ENCODE results near the gene TPCN1. TPM values are rescaled to one million over a fixed set of nuclear protein-coding genes. Genes with fewer than 3 reads are reported as not detected.

TPCN1 gene
- total RNA-seq, 1 donor from 2014 or later, result 27.9 TPM

DNA sequence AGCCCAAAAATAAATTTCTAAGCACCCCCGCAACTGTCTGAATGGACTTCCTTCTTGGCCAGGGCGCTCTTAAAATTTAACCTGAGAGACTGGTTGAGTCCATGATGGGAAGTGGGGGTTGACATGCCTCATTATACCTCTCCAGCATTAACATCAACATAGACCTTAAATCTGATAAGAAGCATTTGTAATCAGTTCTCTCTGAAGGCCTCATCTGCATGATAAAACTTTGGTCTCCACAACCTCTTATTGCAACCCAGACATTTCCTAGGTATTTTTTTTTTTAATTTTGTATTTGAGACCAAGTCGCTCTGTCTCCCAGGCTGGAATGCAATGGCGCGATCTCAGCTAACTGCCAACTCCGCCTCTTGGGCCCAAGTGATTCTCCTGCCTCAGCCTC, 124.1 kb downstream of the TPCN1 start:
- Mint-ChIP-seq H3K27ac (ENCODE audit: unreplicated experiment) (no peak overlapping the region), H3K27me3 (ENCODE audit: low read depth, unreplicated experiment) (peaks cover 12% of the 10 kb centered on the region), H3K9me3 (ENCODE audit: unreplicated experiment) (no peaks in the 10 kb centered on the region), H3K4me1 (ENCODE audit: low read depth, unreplicated experiment) (no peaks in the 10 kb centered on the region), H3K36me3 (ENCODE audit: low read depth, unreplicated experiment) (peaks cover 2% of the 10 kb centered on the region), H3K4me3 (ENCODE audit: unreplicated experiment) (no peak overlapping the region)
- Histone ChIP-seq H3K36me3 (ENCODE audit: insufficient read depth, low read length) (no peaks in the 10 kb centered on the region), H3K9ac (ENCODE audit: low read length) (no peak overlapping the region), H3K27me3 (ENCODE audit: insufficient read depth, low read length) (peaks cover 4% of the 10 kb centered on the region), H4K20me1 (ENCODE audit: insufficient read depth, low read length) (no peaks in the 10 kb centered on the region), H3K4me1 (ENCODE audit: insufficient read depth, low read length) (no peaks in the 10 kb centered on the region), H3K79me2 (ENCODE audit: insufficient read depth, low read length) (no peaks in the 10 kb centered on the region), H3K4me2 (ENCODE audit: low read length) (no peak overlapping the region), H3K4me3 (ENCODE audit: insufficient read depth, low read depth, low read length) (no peak overlapping the region), H3K9me3 (ENCODE audit: insufficient read depth, low read depth, low read length) (no peaks in the 10 kb centered on the region), H3K27ac (ENCODE audit: low read depth, low read length) (no peak overlapping the region), H2AFZ (ENCODE audit: low read depth, low read length) (no peak overlapping the region)
- TF ChIP-seq EZH2 (IDR thresholded peaks at IDR 0.05; ENCODE audit: insufficient read depth, low read length), result no peak
- TF ChIP-seq, protein P1, sequence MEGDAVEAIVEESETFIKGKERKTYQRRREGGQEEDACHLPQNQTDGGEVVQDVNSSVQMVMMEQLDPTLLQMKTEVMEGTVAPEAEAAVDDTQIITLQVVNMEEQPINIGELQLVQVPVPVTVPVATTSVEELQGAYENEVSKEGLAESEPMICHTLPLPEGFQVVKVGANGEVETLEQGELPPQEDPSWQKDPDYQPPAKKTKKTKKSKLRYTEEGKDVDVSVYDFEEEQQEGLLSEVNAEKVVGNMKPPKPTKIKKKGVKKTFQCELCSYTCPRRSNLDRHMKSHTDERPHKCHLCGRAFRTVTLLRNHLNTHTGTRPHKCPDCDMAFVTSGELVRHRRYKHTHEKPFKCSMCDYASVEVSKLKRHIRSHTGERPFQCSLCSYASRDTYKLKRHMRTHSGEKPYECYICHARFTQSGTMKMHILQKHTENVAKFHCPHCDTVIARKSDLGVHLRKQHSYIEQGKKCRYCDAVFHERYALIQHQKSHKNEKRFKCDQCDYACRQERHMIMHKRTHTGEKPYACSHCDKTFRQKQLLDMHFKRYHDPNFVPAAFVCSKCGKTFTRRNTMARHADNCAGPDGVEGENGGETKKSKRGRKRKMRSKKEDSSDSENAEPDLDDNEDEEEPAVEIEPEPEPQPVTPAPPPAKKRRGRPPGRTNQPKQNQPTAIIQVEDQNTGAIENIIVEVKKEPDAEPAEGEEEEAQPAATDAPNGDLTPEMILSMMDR (IDR thresholded peaks at IDR 0.05; ENCODE audit: insufficient read depth, low read depth, low read length), result no peak
- FAIRE-seq (no peak), DNase-seq (ENCODE audit: low read depth) (no peak)

DNA sequence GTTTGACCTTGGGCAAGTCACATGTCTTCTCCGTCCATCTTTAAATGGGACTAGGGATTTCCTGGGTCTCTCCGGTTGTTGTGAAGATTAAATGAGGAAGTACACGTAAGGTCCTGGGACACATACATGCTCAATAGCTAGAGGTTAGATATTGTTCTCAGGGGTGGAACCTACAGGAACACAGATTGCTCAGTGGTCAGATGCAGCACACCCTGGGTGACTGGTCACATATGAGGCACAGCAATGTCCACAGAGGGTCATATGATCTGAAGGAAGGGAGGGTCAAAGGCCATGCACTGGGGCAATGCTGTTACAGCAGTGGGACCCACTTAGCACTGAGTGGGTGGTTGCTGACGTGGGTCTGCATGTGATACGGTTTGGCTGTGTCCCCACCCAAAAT, 125.1 kb downstream of the TPCN1 start:
- no peak for FAIRE-seq

DNA sequence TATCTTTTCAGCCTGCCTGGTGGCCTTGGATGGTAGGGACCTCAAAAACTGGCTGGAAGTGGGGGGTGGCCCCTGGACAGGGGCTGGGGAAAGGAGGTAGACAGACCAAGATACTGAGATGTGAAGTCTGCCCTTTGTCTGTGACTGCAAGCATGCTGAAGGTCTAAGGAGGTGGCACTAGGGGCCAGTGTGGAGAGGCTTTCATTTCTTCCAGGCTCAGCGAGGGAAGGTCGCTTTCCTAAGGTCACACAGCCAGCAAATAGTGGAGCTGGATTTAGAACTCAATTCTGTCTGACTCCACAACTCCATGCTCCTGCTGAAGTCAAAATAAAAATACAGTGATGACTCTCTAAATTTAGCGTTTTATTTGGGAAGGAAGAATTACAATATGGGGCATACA, 125.8 kb downstream of the TPCN1 start:
- no peak overlapping the region for H3K27ac Mint-ChIP-seq (ENCODE audit: unreplicated experiment)
- Histone ChIP-seq H3K36me3 (ENCODE audit: insufficient read depth, low read length) (no peaks in the 10 kb centered on the region), H3K27ac (ENCODE audit: low read depth, low read length) (no peak overlapping the region), H3K4me3 (ENCODE audit: insufficient read depth, low read depth, low read length) (no peak overlapping the region), H2AFZ (ENCODE audit: low read depth, low read length) (no peak overlapping the region), H3K79me2 (ENCODE audit: insufficient read depth, low read length) (no peaks in the 10 kb centered on the region), H3K9ac (ENCODE audit: low read length) (no peak overlapping the region), H4K20me1 (ENCODE audit: insufficient read depth, low read length) (no peaks in the 10 kb centered on the region), H3K9me3 (ENCODE audit: insufficient read depth, low read depth, low read length) (no peaks in the 10 kb centered on the region), H3K4me1 (ENCODE audit: insufficient read depth, low read length) (no peaks in the 10 kb centered on the region), H3K4me2 (ENCODE audit: low read length) (no peak overlapping the region), H3K27me3 (ENCODE audit: insufficient read depth, low read length) (peaks cover 4% of the 10 kb centered on the region)
- peaks cover 5% of the 10 kb centered on the region for H3K27me3 Mint-ChIP-seq (ENCODE audit: low read depth, unreplicated experiment)
- no peak for TF ChIP-seq EZH2 (IDR thresholded peaks at IDR 0.05; ENCODE audit: insufficient read depth, low read length)
- TF ChIP-seq, protein P1 (IDR thresholded peaks at IDR 0.05; ENCODE audit: insufficient read depth, low read depth, low read length), result no peak
- H3K4me1 Mint-ChIP-seq (ENCODE audit: low read depth, unreplicated experiment), result no peaks in the 10 kb centered on the region
- peaks cover 2% of the 10 kb centered on the region for H3K36me3 Mint-ChIP-seq (ENCODE audit: low read depth, unreplicated experiment)
- no peak for FAIRE-seq
- H3K4me3 Mint-ChIP-seq (ENCODE audit: unreplicated experiment), result no peak overlapping the region
- no peaks in the 10 kb centered on the region for H3K9me3 Mint-ChIP-seq (ENCODE audit: unreplicated experiment)
- no peak for DNase-seq (ENCODE audit: low read depth)

More for the DNA sequence above, 125.1 kb downstream of the TPCN1 start:
- no peak overlapping the region for H3K4me3 Mint-ChIP-seq (ENCODE audit: unreplicated experiment)
- Histone ChIP-seq H3K4me2 (ENCODE audit: low read length) (no peak overlapping the region), H2AFZ (ENCODE audit: low read depth, low read length) (no peak overlapping the region), H3K4me3 (ENCODE audit: insufficient read depth, low read depth, low read length) (no peak overlapping the region), H3K27me3 (ENCODE audit: insufficient read depth, low read length) (peaks cover 4% of the 10 kb centered on the region), H3K4me1 (ENCODE audit: insufficient read depth, low read length) (no peaks in the 10 kb centered on the region), H3K9ac (ENCODE audit: low read length) (no peak overlapping the region), H3K9me3 (ENCODE audit: insufficient read depth, low read depth, low read length) (no peaks in the 10 kb centered on the region), H4K20me1 (ENCODE audit: insufficient read depth, low read length) (no peaks in the 10 kb centered on the region), H3K36me3 (ENCODE audit: insufficient read depth, low read length) (no peaks in the 10 kb centered on the region), H3K27ac (ENCODE audit: low read depth, low read length) (no peak overlapping the region), H3K79me2 (ENCODE audit: insufficient read depth, low read length) (no peaks in the 10 kb centered on the region)
- H3K27ac Mint-ChIP-seq (ENCODE audit: unreplicated experiment), result no peak overlapping the region
- no peak for DNase-seq (ENCODE audit: low read depth)
- H3K27me3 Mint-ChIP-seq (ENCODE audit: low read depth, unreplicated experiment), result peaks cover 8% of the 10 kb centered on the region
- no peaks in the 10 kb centered on the region for H3K4me1 Mint-ChIP-seq (ENCODE audit: low read depth, unreplicated experiment)
- no peaks in the 10 kb centered on the region for H3K9me3 Mint-ChIP-seq (ENCODE audit: unreplicated experiment)
- TF ChIP-seq EZH2 (IDR thresholded peaks at IDR 0.05; ENCODE audit: insufficient read depth, low read length), result no peak
- TF ChIP-seq, protein P1 (IDR thresholded peaks at IDR 0.05; ENCODE audit: insufficient read depth, low read depth, low read length), result no peak
- peaks cover 2% of the 10 kb centered on the region for H3K36me3 Mint-ChIP-seq (ENCODE audit: low read depth, unreplicated experiment)
